GM21786 (cell line): ENCODE results near the gene GALNS.
A peak's percentile ranks its signal among the peaks of the same experiment; 100 is the strongest.

ENCODE experiments used
- ATAC-seq: cut with Tn5 transposase; IDR thresholded peaks from one replicate; pipeline ENCODE4 v1.9.1; 2021; ENCODE audit not compliant: unreplicated experiment

GALNS gene

GRCh38 chr16:88819126-88819525 is 37.6 kb downstream of the GALNS start:
- no peak for ATAC-seq

- no peak for ATAC-seq
Measured at GRCh38 chr16:88818575-88818874, 38.2 kb downstream of the GALNS start.

GRCh38 chr16:88817785-88818574 is 38.8 kb downstream of the GALNS start:
- ATAC-seq: no peak

GRCh38 chr16:88816736-88817535 is 39.8 kb downstream of the GALNS start:
- no peak for ATAC-seq

- ATAC-seq: no peak
Measured at GRCh38 chr16:88815901-88816589, 40.7 kb downstream of the GALNS start.

- no peak for ATAC-seq
Measured at GRCh38 chr16:88815227-88815626, 41.5 kb downstream of the GALNS start.

- no peak for ATAC-seq
Measured at GRCh38 chr16:88814144-88814502, 42.6 kb downstream of the GALNS start.

GRCh38 chr16:88813269-88814143 is 43.2 kb downstream of the GALNS start:
- no peak for ATAC-seq

GRCh38 chr16:88812513-88813268 is 44.1 kb downstream of the GALNS start:
- no peak for ATAC-seq

GRCh38 chr16:88811769-88812512 is 44.8 kb downstream of the GALNS start, which contains the start of gene APRT:
TSS of gene APRT (minus strand) at chr16:88811928. CDS start at chr16:88811899, 29 bp downstream.
- ATAC-seq: peak; percentile 71

- peak; percentile 44 for ATAC-seq
Measured at GRCh38 chr16:88810912-88811768, 45.6 kb downstream of the GALNS start.

GRCh38 chr16:88810166-88810911 is 46.4 kb downstream of the GALNS start:
- no peak for ATAC-seq

GRCh38 chr16:88809676-88810165 is 47.0 kb downstream of the GALNS start:
- no peak for ATAC-seq

GRCh38 chr16:88809068-88809675 is 47.6 kb downstream of the GALNS start:
- ATAC-seq: no peak

GRCh38 chr16:88807626-88808453 is 48.9 kb downstream of the GALNS start:
- no peak for ATAC-seq

GRCh38 chr16:88807142-88807625 is 49.6 kb downstream of the GALNS start:
- no peak for ATAC-seq
